NB4 (cell line): ENCODE measurements around the gene PHACTR3.
"Not testable (repeated sequence)": the region's sequence is repeated elsewhere in the genome, so short reads cannot be mapped to it uniquely, and the experiment has no call there.

ENCODE experiments used
- DNase-seq: peaks from one replicate; pipeline ENCODE4 v3.0.0; 2010; ENCODE audit warnings: low read depth
- H3K4me3 ChIP-seq: one replicate; pipeline ENCODE4 v1.5.1; 2011; ENCODE audit warnings: mild to moderate bottlenecking, low read depth, low read length, moderate library complexity
- CTCF ChIP-seq: IDR thresholded peaks from one replicate; pipeline ENCODE4 v1.5.1; 2012; ENCODE audit warnings: low read depth, low read length
- MAX ChIP-seq: IDR thresholded peaks from 2 replicates; pipeline ENCODE4 v1.6.1; 2011; ENCODE audit warnings: low read depth, low read length
- MYC ChIP-seq: IDR thresholded peaks from 2 replicates; pipeline ENCODE4 v1.6.1; 2011; ENCODE audit warnings: low read depth, low read length
- POLR2A ChIP-seq: IDR thresholded peaks from 2 replicates; pipeline ENCODE4 v1.6.1; 2011; ENCODE audit warnings: mild to moderate bottlenecking; ENCODE audit not compliant: insufficient read length; ENCODE audit errors: extremely low read depth

PHACTR3 gene

GRCh38 chr20:59616306-59616705 lies 12.0 kb downstream of the PHACTR3 start:
- H3K4me3 ChIP-seq, result no peak overlapping the region
- TF ChIP-seq MYC (no peak), POLR2A (no peak), CTCF (no peak), MAX (no peak)
- no peak for DNase-seq

GRCh38 chr20:59617221-59617620 lies 12.9 kb downstream of the PHACTR3 start:
- TF ChIP-seq MAX, result no peak
- no peak for TF ChIP-seq MYC
- no peak for TF ChIP-seq POLR2A
- no peak for TF ChIP-seq CTCF
- H3K4me3 ChIP-seq, result no peak overlapping the region
- DNase-seq, result no peak

- TF ChIP-seq MAX, result no peak
- TF ChIP-seq POLR2A, result no peak
- no peak for TF ChIP-seq MYC
- TF ChIP-seq CTCF, result no peak
Measured at GRCh38 chr20:59618131-59618530, 13.8 kb downstream of the PHACTR3 start.

GRCh38 chr20:59618585-59618984 lies 14.2 kb downstream of the PHACTR3 start:
- DNase-seq, H3K4me3 ChIP-seq: not testable (repeated sequence)

More at GRCh38 chr20:59618131-59618530, 13.8 kb downstream of the PHACTR3 start:
- no peak overlapping the region for H3K4me3 ChIP-seq
- DNase-seq, result no peak

- peak; percentile 35 for DNase-seq
- TF ChIP-seq CTCF (no peak), POLR2A (no peak), MYC (no peak), MAX (no peak)
- no peak overlapping the region for H3K4me3 ChIP-seq
Measured at GRCh38 chr20:59620860-59621505, 16.6 kb downstream of the PHACTR3 start.

- no peak for DNase-seq
- H3K4me3 ChIP-seq, result no peak overlapping the region
- no peak for TF ChIP-seq POLR2A
- TF ChIP-seq MAX, result no peak
- no peak for TF ChIP-seq MYC
- TF ChIP-seq CTCF, result no peak
Measured at GRCh38 chr20:59622496-59622895, 18.2 kb downstream of the PHACTR3 start.
